H1 (cell line): ENCODE results near the gene CHST2. TPM values are rescaled to one million over a fixed set of nuclear protein-coding genes. Genes with fewer than 3 reads are reported as not detected.

Experiments
- CTCF ChIA-PET: fragments of 300-600 bp; sonication (Branson Sonifier 250); formaldehyde crosslinking; loops from one replicate; lab custom pipeline; 2021; ENCODE audit not compliant: partially characterized antibody; lab: Charles Lee
- POLR2A ChIA-PET: fragments of 300-600 bp; sonication (Branson Sonifier 250); formaldehyde crosslinking; loops from one replicate; lab custom pipeline; 2021; ENCODE audit warnings: inconsistent platforms; ENCODE audit not compliant: partially characterized antibody; lab: Charles Lee
- DNase-seq, 2 experiments: peaks; one replicate each; pipeline versions ENCODE4 v3.0.0 to v3.0.0-alpha.2; 2010 to 2022; ENCODE audit warnings: low spot score in 2 of 2, low read depth in 1 of 2, mixed read lengths in 1 of 2
- FAIRE-seq: peaks from 2 replicates; lab custom pipeline; 2011; peaks lifted over from hg19 to GRCh38; lab: Jason Lieb, UNC
- H2AFZ ChIP-seq: 2 replicates; pipeline ENCODE4 v1.8.1; 2012; ENCODE audit warnings: low read length, inconsistent platforms
- H2AK5ac ChIP-seq: 2 replicates; pipeline ENCODE4 v1.6.1; 2013; ENCODE audit warnings: low read depth, low read length
- H2BK120ac ChIP-seq: replicated peaks from 2 replicates; pipeline ENCODE3; 2013; ENCODE audit warnings: low read depth, low read length, inconsistent platforms
- H2BK12ac ChIP-seq: 2 replicates; pipeline ENCODE4 v1.6.1; 2013; ENCODE audit warnings: low read depth, low read length
- H2BK15ac ChIP-seq: 2 replicates; pipeline ENCODE4 v1.6.1; 2013; ENCODE audit warnings: low read length
- H2BK20ac ChIP-seq: 2 replicates; pipeline ENCODE4 v1.6.1; 2013; ENCODE audit warnings: low read length
- H2BK5ac ChIP-seq: 2 replicates; pipeline ENCODE4 v1.6.1; 2013; ENCODE audit warnings: low read depth, low read length
- H3K14ac ChIP-seq: 2 replicates; pipeline ENCODE4 v1.6.1; 2013; ENCODE audit warnings: inconsistent platforms; ENCODE audit not compliant: insufficient read length
- H3K18ac ChIP-seq: 2 replicates; pipeline ENCODE4 v1.6.1; 2013; ENCODE audit warnings: low read length; ENCODE audit errors: extremely low read depth
- H3K23ac ChIP-seq: 2 replicates; pipeline ENCODE4 v1.6.1; 2013; ENCODE audit warnings: inconsistent platforms; ENCODE audit not compliant: insufficient read length
- H3K23me2 ChIP-seq: 2 replicates; pipeline ENCODE4 v1.6.1; 2013; ENCODE audit warnings: low read depth, low read length
- H3K27ac ChIP-seq: 2 replicates; pipeline ENCODE4 v1.6.1; 2011; ENCODE audit warnings: low read depth, low read length, inconsistent platforms
- H3K27me3 ChIP-seq, 4 experiments: replicated peaks in 1 of 4; 1 replicate in 1 of 4; 2 replicates in 3 of 4; pipeline versions ENCODE4 v1.6.1 to v1.8.1; 2011 to 2013; ENCODE audit warnings: low read length in 3 of 4, mild to moderate bottlenecking in 3 of 4, inconsistent platforms in 2 of 4, mixed read lengths in 2 of 4, moderate library complexity in 1 of 4; ENCODE audit not compliant: control insufficient read depth in 3 of 4, insufficient read depth in 3 of 4; ENCODE audit errors: extremely low read depth in 1 of 4
- H3K36me3 ChIP-seq, 4 experiments: 2 replicates each; pipeline versions ENCODE4 v1.6.1 to v1.8.1; 2011 to 2013; ENCODE audit warnings: mild to moderate bottlenecking in 4 of 4, low read length in 3 of 4, moderate library complexity in 2 of 4, control low read depth in 1 of 4, inconsistent platforms in 1 of 4; ENCODE audit not compliant: insufficient read depth in 4 of 4, control insufficient read depth in 2 of 4
- H3K4ac ChIP-seq: replicated peaks from 2 replicates; pipeline ENCODE3; 2013; ENCODE audit warnings: low read length, low read depth, mixed read lengths, inconsistent platforms; ENCODE audit not compliant: insufficient read length
- H3K4me1 ChIP-seq, 4 experiments: replicated peaks in 1 of 4; 1 replicate in 1 of 4; 2 replicates in 3 of 4; pipeline versions ENCODE4 v1.6.1 to v1.8.1; 2011 to 2013; ENCODE audit warnings: low read length in 3 of 4, inconsistent platforms in 2 of 4, mixed read lengths in 1 of 4; ENCODE audit not compliant: insufficient read depth in 4 of 4, control insufficient read depth in 3 of 4
- H3K4me2 ChIP-seq, 2 experiments: 2 replicates each; pipeline versions ENCODE4 v1.6.1 to v1.8.1; 2011 to 2013; ENCODE audit warnings: low read depth in 2 of 2, low read length in 2 of 2, control low read depth in 1 of 2, inconsistent platforms in 1 of 2, mild to moderate bottlenecking in 1 of 2; ENCODE audit not compliant: insufficient read depth in 1 of 2
- H3K4me3 ChIP-seq, 4 experiments: fragments of 200-600, 300-600 bp in 1 of 4; sonication (generic), shearing (Covaris generic), sonication (Bioruptor Twin) in 1 of 4; 2 replicates each; pipeline versions ENCODE4 v1.5.1 to v1.8.1; 2011 to 2016; ENCODE audit warnings: low read length in 4 of 4, low read depth in 3 of 4, control low read depth in 2 of 4, inconsistent platforms in 2 of 4, mild to moderate bottlenecking in 2 of 4, mixed read lengths in 1 of 4, moderate library complexity in 1 of 4; ENCODE audit not compliant: insufficient read depth in 2 of 4; ENCODE audit errors: extremely low read depth in 1 of 4
- H3K56ac ChIP-seq: replicated peaks from 2 replicates; pipeline ENCODE3; 2013; ENCODE audit warnings: low read depth, mild to moderate bottlenecking, mixed read lengths, low read length, inconsistent platforms; ENCODE audit not compliant: insufficient read length
- H3K79me1 ChIP-seq: 2 replicates; pipeline ENCODE4 v1.6.1; 2013; ENCODE audit warnings: low read depth, low read length, control low read depth
- H3K79me2 ChIP-seq, 2 experiments: 2 replicates each; pipeline versions ENCODE4 v1.6.1 to v1.8.1; 2012 to 2013; ENCODE audit warnings: low read length in 2 of 2, mild to moderate bottlenecking in 2 of 2, inconsistent platforms in 1 of 2; ENCODE audit not compliant: insufficient read depth in 2 of 2, control insufficient read depth in 1 of 2
- H3K9ac ChIP-seq, 4 experiments: replicated peaks in 1 of 4; 1 replicate in 1 of 4; 2 replicates in 3 of 4; pipeline versions ENCODE4 v1.6.1 to v1.8.1; 2011 to 2013; ENCODE audit warnings: low read depth in 3 of 4, low read length in 3 of 4, control low read depth in 2 of 4, mild to moderate bottlenecking in 2 of 4, moderate library complexity in 2 of 4, inconsistent platforms in 1 of 4; ENCODE audit errors: extremely low read depth in 1 of 4
- H3K9me3 ChIP-seq, 2 experiments: 2 replicates each; pipeline versions ENCODE4 v1.6.1 to v1.8.1; 2012 to 2013; ENCODE audit warnings: mild to moderate bottlenecking in 2 of 2, moderate library complexity in 2 of 2, control low read depth in 1 of 2, inconsistent platforms in 1 of 2, low read depth in 1 of 2, low read length in 1 of 2, mixed read lengths in 1 of 2; ENCODE audit not compliant: insufficient read depth in 2 of 2
- H4K20me1 ChIP-seq, 2 experiments: replicated peaks in 1 of 2; 2 replicates each; pipeline versions ENCODE3 to v1.8.1; 2011 to 2013; ENCODE audit warnings: inconsistent platforms in 2 of 2, low read length in 2 of 2, mild to moderate bottlenecking in 1 of 2; ENCODE audit not compliant: insufficient read depth in 2 of 2, control insufficient read depth in 1 of 2
- H4K5ac ChIP-seq: 2 replicates; pipeline ENCODE4 v1.6.1; 2013; ENCODE audit warnings: low read length, low read depth, mixed read lengths, inconsistent platforms; ENCODE audit not compliant: insufficient read length
- H4K8ac ChIP-seq: 2 replicates; pipeline ENCODE4 v1.8.0; 2013; ENCODE audit warnings: mild to moderate bottlenecking, moderate library complexity, low read length, inconsistent platforms; ENCODE audit not compliant: insufficient read depth; ENCODE audit errors: extremely low read depth
- H4K91ac ChIP-seq: replicated peaks from 2 replicates; pipeline ENCODE3; 2013; ENCODE audit warnings: low read length, mixed read lengths, inconsistent platforms; ENCODE audit not compliant: insufficient read length
- BCL11A ChIP-seq, 2 experiments: IDR thresholded peaks; one replicate each; pipeline ENCODE4 v1.6.1; 2011; ENCODE audit warnings: low read depth in 2 of 2, low read length in 2 of 2, mild to moderate bottlenecking in 2 of 2
- CHD2 ChIP-seq: IDR thresholded peaks from 2 replicates; pipeline ENCODE4 v1.6.1; 2012; ENCODE audit warnings: low read length, improper control_type of control experiment
- GABPA ChIP-seq: IDR thresholded peaks from 2 replicates; pipeline ENCODE4 v1.6.1; 2011; ENCODE audit warnings: mild to moderate bottlenecking, low read length, moderate library complexity, borderline replicate concordance; ENCODE audit not compliant: insufficient read depth
- HDAC6 ChIP-seq: IDR thresholded peaks from one replicate; pipeline ENCODE4 v1.7.1; 2012; ENCODE audit warnings: low read depth, mild to moderate bottlenecking, inconsistent platforms, low read length, moderate library complexity
- KDM5A ChIP-seq: fragments of 200-600 bp; IDR thresholded peaks from 2 replicates; pipeline ENCODE4 v1.7.1; 2012; ENCODE audit warnings: mild to moderate bottlenecking, low read length, inconsistent platforms, mixed read lengths
- NRF1 ChIP-seq: IDR thresholded peaks from 2 replicates; pipeline ENCODE4 v1.6.1; 2011; ENCODE audit warnings: mild to moderate bottlenecking, low read depth, low read length, improper control_type of control experiment
- RBBP5 ChIP-seq: IDR thresholded peaks from 2 replicates; pipeline ENCODE4 v1.7.1; 2012; ENCODE audit warnings: low read depth, mild to moderate bottlenecking, inconsistent platforms, low read length, moderate library complexity, borderline replicate concordance
- RNF2 ChIP-seq: fragments of 200-900, 300-1000 bp; sonication (generic); IDR thresholded peaks from 2 replicates; pipeline ENCODE4 v1.7.1; 2016; ENCODE audit warnings: borderline replicate concordance, low read depth, mild to moderate bottlenecking, antibody characterized with exemption, low read length; ENCODE audit not compliant: poor library complexity, severe bottlenecking; ENCODE audit errors: missing control alignments
- SRF ChIP-seq: IDR thresholded peaks from 2 replicates; pipeline ENCODE4 v1.6.1; 2011; ENCODE audit warnings: mild to moderate bottlenecking, low read depth, low read length, moderate library complexity
- TEAD4 ChIP-seq: IDR thresholded peaks from 2 replicates; pipeline ENCODE4 v1.6.1; 2012; ENCODE audit warnings: low read depth, low read length, inconsistent platforms, mixed read lengths
- WGBS, 2 experiments: shearing (Covaris generic) in 1 of 2; methylation state at CpG; one replicate each; pipeline versions ENCODE4 v1.1.6 to v1.1.7; 2013 to 2015; ENCODE audit warnings: low lambda C conversion rate in 2 of 2, mixed read lengths in 2 of 2, inconsistent platforms in 1 of 2, low coverage in 1 of 2, missing lambda C conversion rate in 1 of 2; ENCODE audit not compliant: insufficient replicate concordance in 2 of 2, insufficient coverage in 1 of 2, insufficient read length in 1 of 2; ENCODE audit errors: extremely low coverage in 1 of 2, missing lambda C conversion rate in 1 of 2; 5-methylcytosine and 5-hydroxymethylcytosine counted together
- polyA plus RNA-seq, 7 experiments: library from polyadenylated mRNA; depleted of rRNA in 3 of 7; stranded (reverse) in 5 of 7; unstranded in 2 of 7; fragments of >200 nt in 5 of 7; fragments of 200-250 nt in 2 of 7; gene quantifications; 1 replicate in 5 of 7; 2 replicates in 1 of 7; 4 replicates in 1 of 7; pipeline versions ENCODE4 v1.2.1 to v1.2.3, GENCODE V29; 2011 to 2013; ENCODE audit warnings: missing spikeins in 2 of 7, mixed read lengths in 2 of 7
- total RNA-seq: library from RNA; stranded (reverse); fragmentation: NEBNext Ultra II Directional; extraction: Animal tissue kit (Norgen Biotek cat#: 25700); gene quantifications from 2 replicates; pipeline ENCODE4 v1.2.1, GENCODE V29; 2021

The CHST2 gene
- total and polyA plus RNA-seq, 2 of the 8 experiments (the other 6 are each of a cell fraction or from before 2014, with no cell fraction given): 3.2 to 15.1 TPM

DNA sequence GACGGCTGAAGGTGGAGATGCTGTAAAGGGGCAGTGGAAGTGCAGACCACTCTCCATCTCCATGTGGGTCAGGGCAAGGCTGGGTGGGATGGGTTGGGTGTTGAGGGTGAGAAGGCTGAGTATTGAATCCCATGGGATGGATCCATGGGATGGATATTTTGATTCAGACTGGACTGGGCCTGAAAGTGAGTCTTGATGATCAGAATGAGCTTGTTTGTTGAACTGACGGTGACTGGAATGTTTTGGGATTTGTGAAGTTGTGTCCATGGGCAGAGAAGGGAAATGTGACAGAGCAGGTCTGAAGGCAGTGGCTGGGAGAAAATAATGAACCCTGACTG lies 49.3 kb downstream of the CHST2 start:
- H3K27ac ChIP-seq: no peak overlapping the region
- no peaks in the 10 kb centered on the region for H3K23me2 ChIP-seq
- no peak overlapping the region for H4K91ac ChIP-seq
- H3K36me3 ChIP-seq: no peaks in the 10 kb centered on the region
- no peak overlapping the region for H3K9ac ChIP-seq
- DNase-seq (no peak), FAIRE-seq (no peak)
- no peak overlapping the region for H2BK20ac ChIP-seq
- no peak overlapping the region for H4K8ac ChIP-seq
- ChIA-PET POLR2A (no interaction called here), CTCF (interaction anchor here (0.6 kb wide), 1 partner anchor 8 kb away, joined by 3 read pairs; no protein-coding TSS in a partner anchor)
- H4K5ac ChIP-seq: no peak overlapping the region
- H3K4me3 ChIP-seq: no peak overlapping the region
- peaks cover 0 to 8% of the 10 kb centered on the region in 2 experiments; a peak in 2 of 4 replicates for H3K9me3 ChIP-seq
- H2BK120ac ChIP-seq: no peak overlapping the region
- H3K4me1 ChIP-seq: no peaks in the 10 kb centered on the region; a peak in 1 of 7 replicates
- peaks cover 0 to 1% (median 0%) of the 10 kb centered on the region in 4 experiments; a peak in 1 of 7 replicates for H3K27me3 ChIP-seq
- no peak overlapping the region for H3K4ac ChIP-seq
- no peaks in the 10 kb centered on the region for H3K79me2 ChIP-seq
- H2AK5ac ChIP-seq: no peak overlapping the region
- no peaks in the 10 kb centered on the region for H3K79me1 ChIP-seq
- no peak overlapping the region for H2BK5ac ChIP-seq
- no peak overlapping the region for H2BK15ac ChIP-seq
- H2AFZ ChIP-seq: no peak overlapping the region
- no peak overlapping the region for H3K23ac ChIP-seq
- no peak overlapping the region for H2BK12ac ChIP-seq
- no peak overlapping the region for H3K18ac ChIP-seq
- no peak overlapping the region for H3K56ac ChIP-seq
- no peak overlapping the region for H3K4me2 ChIP-seq
- H4K20me1 ChIP-seq: no peaks in the 10 kb centered on the region
- 91% methylated on average over 2 of the region's 2 CpGs; no CpG with 5 or more reads in 1 of the 2 experiments for WGBS, 2 experiments
- no peak for TF ChIP-seq BCL11A (IDR thresholded peaks at IDR 0.05; ENCODE audit: low read depth in 2 of 2, low read length in 2 of 2)
- TF ChIP-seq RBBP5: no peak
- TF ChIP-seq CHD2: no peak
- no peak for TF ChIP-seq RNF2
- TF ChIP-seq HDAC6: no peak
- TF ChIP-seq SRF: no peak
- no peak for TF ChIP-seq TEAD4
- TF ChIP-seq NRF1: no peak
- TF ChIP-seq GABPA: no peak
- TF ChIP-seq KDM5A: no peak
- H3K14ac ChIP-seq: no peak overlapping the region
